Activated CD4-positive, alpha-beta T cell treated with anti-CD3 and anti-CD28 coated beads for 36 hours (primary cell): ENCODE measurements around the gene GNB1. TPM values are rescaled to one million over a fixed set of nuclear protein-coding genes. Genes with fewer than 3 reads are reported as not detected.

Experiments
- ATAC-seq: fragments of 200-7000 bp; cut with Tn5 transposase; one replicate; pipeline ENCODE4 v1.10.0; 2021; ENCODE audit warnings: mild to moderate bottlenecking, moderate library complexity
- CTCF ChIA-PET: fragments of 350-600 bp; sonication (Branson Sonifier 250); formaldehyde crosslinking; loops from one replicate; lab custom pipeline; 2021; ENCODE audit warnings: antibody characterized with exemption; lab: Charles Lee
- POLR2A ChIA-PET: fragments of 350-600 bp; sonication (Branson Sonifier 250); formaldehyde crosslinking; loops from one replicate; lab custom pipeline; 2021; ENCODE audit warnings: antibody characterized with exemption, inconsistent platforms; lab: Charles Lee
- DNase-seq: peaks from one replicate; pipeline ENCODE4 v3.0.0-alpha.2; 2020
- H3K27ac Mint-ChIP-seq: one replicate; pipeline ENCODE4 v1.8.0; 2021; ENCODE audit warnings: mixed read lengths
- H3K27me3 Mint-ChIP-seq: one replicate; pipeline ENCODE4 v1.8.0; 2021; ENCODE audit warnings: mixed read lengths
- H3K36me3 Mint-ChIP-seq: one replicate; pipeline ENCODE4 v1.8.0; 2021; ENCODE audit warnings: low read depth, mixed read lengths
- H3K4me1 Mint-ChIP-seq: one replicate; pipeline ENCODE4 v1.8.0; 2021; ENCODE audit warnings: mixed read lengths
- H3K4me3 Mint-ChIP-seq: one replicate; pipeline ENCODE4 v1.8.0; 2021; ENCODE audit warnings: mild to moderate bottlenecking, moderate library complexity, mixed read lengths
- H3K9me3 Mint-ChIP-seq: one replicate; pipeline ENCODE4 v1.8.0; 2021; ENCODE audit warnings: low read depth, mixed read lengths
- intact Hi-C, 2 experiments: fragments of 100-400 bp; cut with DNase I in 1 of 2; cut with micrococcal nuclease in 1 of 2; formaldehyde crosslinking; loops; one replicate each; pipeline versions ENCODE4 v1.14.2 to v1.15.1; 2022 to 2024; cut with DNase I, micrococcal nuclease
- total RNA-seq, 2 experiments: library from RNA; stranded (reverse); gene quantifications; one replicate each; pipeline ENCODE4 v1.2.3, GENCODE V29; 2021

The GNB1 gene
- total RNA-seq, 2 experiments from 2014 or later: 347 to 669 TPM

GRCh38 chr1:1847890-1848289 is 43.0 kb downstream of the GNB1 start:
- intact Hi-C loops: no loop called here
- Mint-ChIP-seq H3K4me1 (peaks cover 53% of the 10 kb centered on the region), H3K27ac (no peak overlapping the region), H3K9me3 (no peaks in the 10 kb centered on the region), H3K27me3 (no peaks in the 10 kb centered on the region), H3K4me3 (no peak overlapping the region), H3K36me3 (peaks cover 23% of the 10 kb centered on the region)
- ATAC-seq (no peak), DNase-seq (no peak)
- ChIA-PET POLR2A (no interaction called here), CTCF (interaction anchor here (1.0 kb wide), 1 partner anchor 52 kb away, joined by 3 read pairs; no protein-coding TSS in a partner anchor)

- intact Hi-C loops: no loop called here
- POLR2A ChIA-PET: interaction anchor here (0.8 kb wide), 1 partner anchor 9 kb away, joined by 3 read pairs; no protein-coding TSS in a partner anchor
- CTCF ChIA-PET: interaction anchor here (1.0 kb wide), 1 partner anchor 53 kb away, joined by 3 read pairs; no protein-coding TSS in a partner anchor
- DNase-seq: no peak
- no peak overlapping the region for H3K4me3 Mint-ChIP-seq
- H3K27ac Mint-ChIP-seq: peak overlapping the region; percentile 31
- H3K27me3 Mint-ChIP-seq: no peaks in the 10 kb centered on the region
- H3K36me3 Mint-ChIP-seq: peaks cover 19% of the 10 kb centered on the region
- no peak for ATAC-seq
- H3K4me1 Mint-ChIP-seq: peaks cover 55% of the 10 kb centered on the region
- no peaks in the 10 kb centered on the region for H3K9me3 Mint-ChIP-seq
Measured at GRCh38 chr1:1847061-1847850, 43.6 kb downstream of the GNB1 start.

- Mint-ChIP-seq H3K27me3 (no peaks in the 10 kb centered on the region), H3K4me1 (peaks cover 62% of the 10 kb centered on the region), H3K36me3 (peaks cover 17% of the 10 kb centered on the region), H3K9me3 (no peaks in the 10 kb centered on the region), H3K27ac (peak overlapping the region; percentile 51), H3K4me3 (no peak overlapping the region)
- no peak for DNase-seq
- ATAC-seq: no peak
- intact Hi-C loops: no loop called here
- POLR2A ChIA-PET: interaction anchor here (0.8 kb wide), 1 partner anchor 8 kb away, joined by 3 read pairs; no protein-coding TSS in a partner anchor
- CTCF ChIA-PET: interaction anchor here (0.6 kb wide), 1 partner anchor 84 kb away, joined by 3 read pairs; no protein-coding TSS in a partner anchor
Measured at GRCh38 chr1:1846386-1846918, 44.4 kb downstream of the GNB1 start.

GRCh38 chr1:1842360-1843146 is 48.3 kb downstream of the GNB1 start:
- no peaks in the 10 kb centered on the region for H3K27me3 Mint-ChIP-seq
- CTCF ChIA-PET: interaction anchor here (1.6 kb wide), 1 partner anchor 13 kb away, joined by 4 read pairs; no protein-coding TSS in a partner anchor
- H3K4me1 Mint-ChIP-seq: peaks cover 54% of the 10 kb centered on the region
- peak overlapping the region; percentile 58 for H3K27ac Mint-ChIP-seq
- DNase-seq (no peak), ATAC-seq (no peak)
- no peak overlapping the region for H3K4me3 Mint-ChIP-seq
- POLR2A ChIA-PET: no interaction called here
- no peaks in the 10 kb centered on the region for H3K9me3 Mint-ChIP-seq
- peaks cover 17% of the 10 kb centered on the region for H3K36me3 Mint-ChIP-seq
- intact Hi-C loops: loop anchor here in 1 of 2 experiments (5.0 kb wide), 1 partner anchor 35 kb away; no protein-coding TSS in a partner anchor

GRCh38 chr1:1841575-1841995 is 49.3 kb downstream of the GNB1 start:
- no peak for DNase-seq
- no peaks in the 10 kb centered on the region for H3K9me3 Mint-ChIP-seq
- ChIA-PET POLR2A (no interaction called here), CTCF (interaction anchor here (1.6 kb wide), 1 partner anchor 12 kb away, joined by 4 read pairs; no protein-coding TSS in a partner anchor)
- no peaks in the 10 kb centered on the region for H3K27me3 Mint-ChIP-seq
- peak; percentile 80 for ATAC-seq
- peaks cover 21% of the 10 kb centered on the region for H3K36me3 Mint-ChIP-seq
- peak overlapping the region; percentile 94 for H3K27ac Mint-ChIP-seq
- H3K4me3 Mint-ChIP-seq: peak overlapping the region; percentile 37
- intact Hi-C loops: loop anchor here in 1 of 2 experiments (5.0 kb wide), 1 partner anchor 36 kb away; no protein-coding TSS in a partner anchor
- peaks cover 46% of the 10 kb centered on the region for H3K4me1 Mint-ChIP-seq

- ChIA-PET POLR2A (no interaction called here), CTCF (interaction anchor here (1.3 to 1.8 kb wide), 2 partner anchors 66 to 69 kb away, joined by 3 to 5 read pairs; no protein-coding TSS in a partner anchor)
- Mint-ChIP-seq H3K4me3 (no peak overlapping the region), H3K27ac (no peak overlapping the region), H3K4me1 (peaks cover 34% of the 10 kb centered on the region), H3K36me3 (peaks cover 17% of the 10 kb centered on the region), H3K9me3 (no peaks in the 10 kb centered on the region), H3K27me3 (no peaks in the 10 kb centered on the region)
- ATAC-seq (no peak), DNase-seq (no peak)
- intact Hi-C loops: no loop called here
Measured at GRCh38 chr1:1839311-1839965, 51.4 kb downstream of the GNB1 start.

GRCh38 chr1:1836119-1836518 is 54.8 kb downstream of the GNB1 start:
- no peak overlapping the region for H3K4me3 Mint-ChIP-seq

GRCh38 chr1:1835546-1835945 is 55.3 kb downstream of the GNB1 start:
- ATAC-seq: no peak
- Mint-ChIP-seq H3K27me3 (no peaks in the 10 kb centered on the region), H3K4me3 (no peak overlapping the region), H3K4me1 (peaks cover 25% of the 10 kb centered on the region), H3K36me3 (peaks cover 32% of the 10 kb centered on the region), H3K9me3 (no peaks in the 10 kb centered on the region), H3K27ac (no peak overlapping the region)
- no peak for DNase-seq
- ChIA-PET CTCF (no interaction called here), POLR2A (no interaction called here)
- intact Hi-C loops: no loop called here

More at GRCh38 chr1:1836119-1836518, 54.8 kb downstream of the GNB1 start:
- Mint-ChIP-seq H3K27ac (no peak overlapping the region), H3K27me3 (no peaks in the 10 kb centered on the region), H3K4me1 (peaks cover 30% of the 10 kb centered on the region), H3K9me3 (no peaks in the 10 kb centered on the region), H3K36me3 (peaks cover 31% of the 10 kb centered on the region)
- CTCF ChIA-PET: no interaction called here
- intact Hi-C loops: no loop called here
- POLR2A ChIA-PET: no interaction called here
- ATAC-seq: no peak
- no peak for DNase-seq

GRCh38 chr1:1833916-1834325 is 57.0 kb downstream of the GNB1 start:
- H3K4me3 Mint-ChIP-seq: no peak overlapping the region
- POLR2A ChIA-PET: no interaction called here
- CTCF ChIA-PET: no interaction called here
- H3K27me3 Mint-ChIP-seq: no peaks in the 10 kb centered on the region
- peaks cover 31% of the 10 kb centered on the region for H3K36me3 Mint-ChIP-seq
- no peak overlapping the region for H3K27ac Mint-ChIP-seq
- intact Hi-C loops: no loop called here
- H3K4me1 Mint-ChIP-seq: peaks cover 28% of the 10 kb centered on the region
- DNase-seq (no peak), ATAC-seq (no peak)
- H3K9me3 Mint-ChIP-seq: no peaks in the 10 kb centered on the region

GRCh38 chr1:1833456-1833855 is 57.4 kb downstream of the GNB1 start:
- ChIA-PET CTCF (interaction anchor here (0.8 kb wide), 1 partner anchor 38 kb away, joined by 3 read pairs; no protein-coding TSS in a partner anchor), POLR2A (no interaction called here)
- H3K27ac Mint-ChIP-seq: peak overlapping the region; percentile 29
- DNase-seq: no peak
- ATAC-seq: no peak
- peaks cover 29% of the 10 kb centered on the region for H3K4me1 Mint-ChIP-seq
- no peaks in the 10 kb centered on the region for H3K9me3 Mint-ChIP-seq
- intact Hi-C loops: no loop called here
- H3K36me3 Mint-ChIP-seq: peaks cover 31% of the 10 kb centered on the region
- H3K27me3 Mint-ChIP-seq: no peaks in the 10 kb centered on the region
- no peak overlapping the region for H3K4me3 Mint-ChIP-seq
